HG03095 (cell line): ENCODE results near the gene LAPTM5.

ENCODE experiments used
- ATAC-seq: cut with Tn5 transposase; IDR thresholded peaks from one replicate; pipeline ENCODE4 v1.9.1; 2021; ENCODE audit warnings: moderate library complexity; ENCODE audit not compliant: unreplicated experiment

LAPTM5 gene

GRCh38 chr1:30684881-30685795 is 72.4 kb downstream of the LAPTM5 start:
- ATAC-seq, result no peak

- no peak for ATAC-seq
Observed at GRCh38 chr1:30684259-30684658, 73.3 kb downstream of the LAPTM5 start.

GRCh38 chr1:30683699-30684098 is 73.9 kb downstream of the LAPTM5 start:
- ATAC-seq, result no peak
